T1000 (cell line): ENCODE measurements around the gene CEL.
"Not testable (repeated sequence)": the region's sequence is repeated elsewhere in the genome, so short reads cannot be mapped to it uniquely, and the experiment has no call there.

Experiments used
- DNase-seq: peaks from one replicate; lab custom pipeline; 2025; ENCODE audit warnings: mixed read lengths; lab: John Stamatoyannopoulos, UW

CEL gene

DNA sequence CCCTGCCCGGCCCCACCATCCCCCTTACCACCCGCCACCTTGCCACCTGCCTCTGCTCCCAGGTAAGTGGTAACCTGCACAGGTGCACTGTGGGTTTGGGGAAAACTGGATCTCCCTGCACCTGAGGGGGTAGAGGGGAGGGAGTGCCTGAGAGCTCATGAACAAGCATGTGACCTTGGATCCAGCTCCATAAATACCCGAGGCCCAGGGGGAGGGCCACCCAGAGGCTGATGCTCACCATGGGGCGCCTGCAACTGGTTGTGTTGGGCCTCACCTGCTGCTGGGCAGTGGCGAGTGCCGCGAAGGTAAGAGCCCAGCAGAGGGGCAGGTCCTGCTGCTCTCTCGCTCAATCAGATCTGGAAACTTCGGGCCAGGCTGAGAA, at the start of gene CEL:
Gene CEL, plus strand, starts transcription at position 218 of the 382 bp plus-strand sequence. Its CDS starts 22 bp downstream, at position 240.
- not testable (repeated sequence) for DNase-seq

DNA sequence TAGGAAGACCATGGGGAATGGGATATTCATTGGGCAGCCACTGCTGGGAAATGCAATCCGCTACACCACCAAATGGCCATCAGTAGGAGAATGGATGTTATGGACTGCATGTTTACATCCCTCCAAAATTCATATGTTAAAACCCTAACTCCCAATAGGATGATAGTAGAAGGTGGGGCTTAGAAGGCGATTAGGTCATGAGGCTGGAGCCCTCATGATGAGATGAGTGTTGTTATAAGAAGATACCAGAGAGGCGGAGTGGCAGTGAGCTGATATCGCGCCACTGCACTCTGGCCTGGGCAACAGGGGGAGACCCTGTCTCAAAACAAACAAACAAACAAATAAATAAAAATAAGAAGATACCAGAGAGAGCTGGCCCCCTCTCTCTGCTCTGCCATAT, 47.1 kb upstream of the CEL start:
- DNase-seq, result no peak

DNA sequence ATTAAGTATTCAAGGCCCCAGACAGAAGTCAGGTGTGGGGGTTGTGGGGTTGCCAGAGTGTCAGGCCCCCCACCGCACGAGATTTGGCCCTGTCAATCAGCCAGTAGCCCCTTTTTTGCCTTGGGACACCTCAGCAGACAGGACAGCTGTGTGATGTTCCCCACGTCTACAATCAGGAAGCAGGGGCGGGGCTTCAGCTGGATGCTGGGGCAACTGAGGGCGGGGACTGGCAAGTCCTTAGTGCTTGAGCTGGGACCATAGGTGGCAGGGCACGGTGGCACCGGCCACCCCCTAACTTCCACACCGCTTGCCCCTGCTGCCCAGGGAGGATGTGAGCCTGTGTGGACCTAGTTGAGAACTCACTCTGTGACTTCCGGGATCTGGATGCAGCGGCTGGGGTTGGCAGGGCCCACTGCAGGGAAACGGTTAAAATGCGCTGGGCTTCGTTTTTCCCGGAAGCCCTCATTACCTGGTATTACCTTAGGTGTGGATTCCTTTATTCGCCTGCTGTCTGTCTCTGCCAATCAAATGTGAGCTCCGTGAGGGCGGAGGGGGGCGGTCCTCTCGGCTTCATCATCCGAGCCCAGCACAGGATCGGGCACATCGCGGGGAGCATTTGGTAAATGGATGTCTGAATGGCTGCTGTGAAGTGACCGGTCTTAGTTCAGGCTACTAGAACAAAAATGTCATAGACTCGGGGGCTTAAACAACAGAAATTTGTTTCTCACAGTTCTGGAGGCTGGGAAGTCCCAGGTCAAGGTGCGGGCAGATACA, 38.5 kb upstream of the CEL start:
- DNase-seq, result no peak

DNA sequence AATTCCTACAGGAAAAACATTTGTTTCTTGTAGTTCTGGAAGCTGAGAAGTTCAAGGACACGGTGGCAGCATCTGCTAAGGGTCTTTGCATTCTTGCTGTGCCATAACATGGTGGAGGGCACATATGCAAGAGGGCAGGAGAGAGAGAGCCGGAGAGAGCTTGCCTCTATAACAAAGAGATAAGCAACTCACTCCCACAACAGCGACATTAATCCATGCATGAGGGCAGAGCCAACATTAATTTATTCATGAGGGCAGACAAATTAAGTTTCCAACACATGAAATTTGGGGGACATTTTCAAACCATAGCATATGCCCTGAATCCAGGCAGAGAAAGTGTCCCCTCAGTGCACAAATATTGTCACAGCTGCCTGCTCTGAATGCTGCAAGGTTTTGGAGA, 35.4 kb upstream of the CEL start:
- no peak for DNase-seq

DNA sequence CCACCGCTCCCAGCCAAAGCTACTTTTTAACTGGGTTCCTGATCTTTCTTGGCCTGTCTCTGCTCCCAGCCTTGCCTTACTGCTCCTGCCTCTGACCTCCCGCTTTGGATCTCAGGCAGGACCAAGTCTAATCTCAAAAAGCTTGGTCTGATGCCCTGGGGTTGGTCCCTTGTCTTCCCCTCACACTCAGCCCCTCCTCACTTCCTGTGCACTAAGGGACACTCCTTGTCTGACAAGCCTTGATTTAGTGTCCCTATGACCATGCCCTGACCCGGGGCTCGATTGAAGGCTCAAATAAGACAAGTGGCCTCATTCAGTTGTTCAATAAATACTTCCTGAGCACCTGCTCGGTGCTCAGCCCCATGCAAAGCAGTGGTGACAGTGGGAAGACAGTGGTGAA, 34.6 kb upstream of the CEL start:
- DNase-seq, result no peak

DNA sequence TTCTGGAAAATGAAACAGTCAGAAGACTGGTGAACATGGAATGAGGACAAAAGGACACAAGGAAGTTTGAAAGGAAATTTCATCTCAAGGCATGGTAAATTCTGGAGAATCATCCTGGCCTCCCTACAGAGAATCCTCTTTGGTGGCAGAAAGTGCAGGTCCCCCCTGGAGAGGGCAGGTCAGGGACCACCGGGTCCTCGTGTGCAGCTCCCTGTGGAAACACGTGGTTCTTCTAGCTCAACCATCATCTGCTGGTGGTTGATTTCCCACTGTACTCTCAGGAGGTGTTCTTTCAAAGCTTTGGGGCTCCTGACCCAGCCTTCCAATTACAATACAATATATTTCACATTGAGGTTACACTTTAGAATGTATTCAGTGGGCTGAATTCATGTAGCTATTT, 33.6 kb upstream of the CEL start:
- DNase-seq, result no peak

DNA sequence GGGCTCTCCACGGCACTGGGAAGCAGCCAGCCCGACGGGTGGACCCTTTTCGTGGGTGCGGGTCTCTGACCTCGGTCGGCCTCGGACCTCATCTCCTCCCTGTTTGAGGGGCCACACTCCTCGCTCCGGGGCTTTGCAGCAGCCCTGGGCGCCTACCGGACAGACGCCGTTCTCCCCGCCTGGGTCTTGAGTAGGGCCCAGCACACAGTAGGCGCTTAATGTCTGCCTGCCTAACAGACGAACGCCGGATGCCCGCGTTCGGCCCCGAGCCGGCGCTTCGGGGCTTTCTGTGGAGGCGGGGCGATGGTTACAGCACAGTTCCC, 31.8 kb upstream of the CEL start:
- no peak for DNase-seq

DNA sequence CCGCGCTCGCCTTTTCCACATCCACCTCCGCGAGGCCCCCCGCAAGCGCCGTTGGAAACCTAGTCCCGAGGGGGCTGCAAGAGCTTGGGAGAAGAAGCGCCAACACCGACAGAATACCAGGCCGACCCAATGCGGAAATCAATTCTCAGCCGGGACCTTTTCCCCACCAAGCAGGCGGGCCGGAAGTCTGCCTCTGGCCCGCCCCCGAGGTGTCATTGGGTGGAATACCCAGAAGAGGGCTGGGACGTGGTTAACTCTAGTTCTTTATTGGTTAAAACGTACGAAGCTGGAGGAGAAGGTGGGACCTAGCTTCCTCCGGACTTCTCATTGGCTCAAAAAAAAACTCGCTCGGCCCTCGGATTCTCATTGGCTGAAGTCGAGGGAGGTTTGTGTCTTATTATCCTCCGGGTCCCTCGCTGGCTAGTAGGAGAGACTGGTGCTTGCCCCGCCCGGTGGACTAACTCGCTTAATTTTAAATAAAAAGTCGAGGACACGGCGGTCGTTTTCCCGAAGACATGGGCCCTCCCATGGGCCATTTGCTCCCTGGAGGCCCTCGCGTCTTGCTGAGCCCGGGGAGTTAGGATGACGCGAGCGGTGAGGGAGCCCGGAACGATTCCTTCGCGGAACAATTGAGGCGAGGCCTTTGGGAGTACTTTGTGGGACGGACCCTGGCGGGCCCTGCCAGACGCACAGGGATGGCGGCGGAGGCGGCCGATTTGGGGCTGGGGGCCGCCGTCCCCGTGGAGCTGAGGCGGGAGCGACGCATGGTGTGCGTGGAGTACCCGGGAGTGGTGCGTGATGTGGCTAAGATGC, 31.3 kb upstream of the CEL start, which contains the start of gene GTF3C5:
Gene GTF3C5, plus strand, starts transcription at position 681 of the 813 bp plus-strand sequence. Its CDS starts 15 bp downstream, at position 696.
- DNase-seq, result peak; percentile 90

DNA sequence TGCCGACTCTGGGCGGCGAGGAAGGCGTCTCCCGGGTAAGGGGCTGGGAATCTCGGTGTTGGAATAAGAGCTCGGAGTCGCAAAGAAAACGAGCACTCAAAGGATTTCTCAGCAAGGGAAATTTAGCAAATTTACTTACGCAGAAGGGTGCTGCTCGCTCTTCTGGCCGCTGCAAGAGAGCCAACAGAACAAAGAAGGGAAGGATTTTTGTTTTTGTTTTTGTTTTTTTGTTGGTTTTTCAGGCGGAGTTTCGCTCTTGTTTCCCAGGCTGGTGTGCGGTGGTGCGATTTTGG, 30.7 kb upstream of the CEL start:
- DNase-seq, result no peak

DNA sequence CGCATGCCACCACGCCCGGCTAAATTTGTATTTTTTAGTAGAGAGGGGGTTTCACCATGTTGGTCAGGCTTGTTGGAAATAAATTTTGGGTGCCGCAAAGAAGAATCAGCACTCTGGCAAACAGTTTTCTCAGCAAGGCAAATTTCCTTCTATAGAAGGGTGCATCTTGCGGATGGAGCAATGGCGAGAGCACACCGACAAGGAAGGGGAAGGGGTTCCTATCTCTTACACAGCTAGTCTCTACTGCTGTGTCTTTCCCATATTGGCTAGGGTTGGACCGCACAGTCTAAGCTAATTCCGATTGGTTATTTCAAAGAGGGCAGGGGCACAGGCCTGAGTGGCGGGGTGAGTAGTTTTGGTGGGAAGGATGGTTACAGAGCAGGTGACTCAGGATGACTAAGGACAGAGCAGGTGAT, 30.3 kb upstream of the CEL start:
- DNase-seq, result no peak

DNA sequence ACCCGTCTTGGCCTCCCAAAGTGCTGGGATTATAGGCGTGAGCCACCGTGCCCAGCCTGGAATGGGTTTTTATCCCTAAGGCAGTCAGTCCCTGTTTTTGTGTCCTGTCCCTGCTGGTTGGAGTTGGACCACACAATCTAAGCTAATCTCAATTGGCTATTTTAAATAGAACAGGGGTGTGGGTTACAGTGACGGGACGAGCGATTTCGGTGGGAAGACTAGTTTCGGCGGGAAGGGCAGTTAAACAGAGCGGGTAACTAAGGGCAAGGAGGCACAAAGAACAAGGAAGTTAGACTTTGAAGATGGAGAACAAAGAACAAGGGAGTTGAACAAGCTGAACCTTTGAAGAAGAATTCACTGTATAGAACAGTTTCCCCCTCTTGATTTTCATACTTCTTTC, 29.6 kb upstream of the CEL start:
- DNase-seq, result no peak

DNA sequence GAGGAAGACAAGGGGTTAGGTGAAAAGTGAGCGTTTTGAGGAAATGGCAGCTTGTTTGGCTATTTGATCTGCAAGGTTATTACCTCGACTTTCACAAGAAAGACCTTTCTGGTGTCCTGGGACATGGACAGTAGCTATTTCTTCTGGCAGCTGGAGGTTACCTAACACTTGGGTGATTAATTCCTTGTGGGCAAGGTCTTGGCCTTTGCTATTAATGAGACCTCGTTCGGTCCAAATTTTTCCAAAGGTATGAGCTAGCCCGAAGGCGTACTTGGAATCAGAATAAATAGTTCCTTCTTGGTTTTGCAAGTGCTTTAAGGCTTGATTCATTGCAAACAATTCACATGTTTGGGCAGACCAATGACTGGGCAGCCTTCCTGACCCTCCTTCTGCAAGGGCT, 26.1 kb upstream of the CEL start:
- DNase-seq, result no peak

DNA sequence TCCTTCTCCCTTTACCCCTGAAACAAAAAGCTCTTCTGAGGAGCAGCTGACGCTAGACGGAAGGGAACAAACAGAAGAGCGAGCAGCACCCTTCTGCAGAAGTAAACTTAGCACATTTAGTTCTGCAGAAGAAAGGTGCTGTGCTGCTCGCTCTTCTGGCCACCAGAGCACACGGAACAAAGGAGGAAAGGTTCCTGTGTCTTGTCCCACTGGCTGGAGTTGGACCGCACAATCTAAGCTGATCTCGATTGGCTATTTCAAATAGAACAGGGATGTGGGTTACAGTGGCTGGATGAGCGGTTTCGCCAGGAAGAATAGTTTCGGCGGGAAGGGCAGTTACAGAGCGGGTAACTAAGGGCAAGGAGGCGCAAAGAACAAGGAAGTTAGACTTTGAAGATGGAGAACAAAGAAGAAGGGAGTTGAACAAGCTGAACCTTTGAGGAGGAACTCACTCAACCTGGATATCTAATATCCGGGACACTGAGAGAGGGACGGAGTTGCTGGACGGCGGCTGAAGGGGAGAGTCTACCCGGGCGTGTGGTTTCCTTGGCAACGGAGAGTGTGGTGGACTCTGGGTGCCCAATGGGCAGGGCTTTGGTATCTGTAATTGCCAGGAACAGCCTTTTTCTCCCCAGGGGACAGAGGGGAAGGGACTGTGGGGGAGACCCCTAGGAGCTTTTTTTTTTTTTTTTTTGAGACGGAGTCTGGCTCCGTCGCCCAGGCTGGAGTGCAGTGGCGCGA, 23.8 kb upstream of the CEL start:
- no peak for DNase-seq

DNA sequence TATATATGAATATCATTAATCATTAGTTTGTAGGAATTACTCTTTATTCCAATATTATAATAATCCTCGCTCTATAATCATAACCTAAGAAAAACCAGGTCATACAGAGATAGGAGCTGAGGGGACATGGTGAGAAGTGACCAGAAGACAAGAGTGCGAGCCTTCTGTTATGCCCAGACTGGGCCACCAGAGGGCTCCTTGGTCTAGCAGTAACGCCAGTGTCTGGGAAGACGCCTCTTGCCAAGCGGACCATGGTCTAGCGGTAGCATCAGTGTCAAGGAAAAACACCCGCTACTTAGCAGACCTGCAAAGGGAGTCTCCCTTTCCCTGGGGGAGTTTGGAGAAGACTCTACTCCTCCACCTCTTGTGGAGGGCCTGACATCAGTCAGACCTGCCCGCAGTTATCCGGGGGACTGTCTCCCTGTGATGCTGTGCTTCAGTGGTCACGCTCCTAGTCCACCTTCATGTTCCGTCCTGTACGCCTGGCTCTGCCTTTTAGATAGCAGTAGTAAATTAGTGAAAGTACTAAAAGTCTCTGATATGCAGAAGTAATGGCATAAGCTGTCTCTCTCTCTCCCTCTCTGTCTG, 20.8 kb upstream of the CEL start:
- not testable (repeated sequence) for DNase-seq

DNA sequence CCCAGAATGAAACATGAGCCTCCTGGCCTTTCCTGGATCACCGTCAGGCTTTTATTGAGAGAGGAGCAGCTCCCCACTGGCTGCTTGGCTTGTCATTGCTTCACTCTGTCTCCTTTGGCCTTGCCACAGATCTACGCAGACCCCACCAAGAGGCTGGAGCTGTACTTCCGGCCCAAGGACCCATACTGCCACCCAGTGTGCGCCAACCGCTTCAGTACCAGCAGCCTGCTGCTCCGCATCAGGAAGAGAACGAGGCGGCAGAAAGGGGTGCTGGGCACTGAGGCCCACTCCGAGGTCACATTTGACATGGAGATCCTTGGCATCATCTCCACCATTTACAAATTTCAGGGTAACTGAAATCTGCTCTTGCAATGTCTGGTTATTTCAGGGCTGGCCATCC, 19.8 kb upstream of the CEL start:
- no peak for DNase-seq

DNA sequence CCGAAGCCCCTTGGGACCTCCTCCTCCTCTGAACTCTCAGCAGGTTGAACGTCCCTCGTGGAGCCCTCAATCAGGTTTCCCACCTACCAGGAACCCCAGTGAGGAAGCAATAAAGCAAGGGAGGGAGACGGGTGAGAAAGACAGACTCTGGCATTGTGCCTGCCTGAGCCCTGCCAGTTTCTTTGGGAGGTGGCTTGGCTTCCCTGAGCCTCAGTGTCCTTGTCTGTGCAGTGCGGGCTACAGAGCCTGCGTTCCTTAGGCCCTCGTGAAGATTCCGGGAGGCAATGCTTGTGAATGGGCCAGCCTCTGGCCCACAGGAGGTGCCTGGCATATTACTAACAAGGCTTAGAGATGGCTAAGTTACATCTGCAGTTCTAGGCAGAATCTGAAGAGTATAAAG, 19.1 kb upstream of the CEL start:
- no peak for DNase-seq

DNA sequence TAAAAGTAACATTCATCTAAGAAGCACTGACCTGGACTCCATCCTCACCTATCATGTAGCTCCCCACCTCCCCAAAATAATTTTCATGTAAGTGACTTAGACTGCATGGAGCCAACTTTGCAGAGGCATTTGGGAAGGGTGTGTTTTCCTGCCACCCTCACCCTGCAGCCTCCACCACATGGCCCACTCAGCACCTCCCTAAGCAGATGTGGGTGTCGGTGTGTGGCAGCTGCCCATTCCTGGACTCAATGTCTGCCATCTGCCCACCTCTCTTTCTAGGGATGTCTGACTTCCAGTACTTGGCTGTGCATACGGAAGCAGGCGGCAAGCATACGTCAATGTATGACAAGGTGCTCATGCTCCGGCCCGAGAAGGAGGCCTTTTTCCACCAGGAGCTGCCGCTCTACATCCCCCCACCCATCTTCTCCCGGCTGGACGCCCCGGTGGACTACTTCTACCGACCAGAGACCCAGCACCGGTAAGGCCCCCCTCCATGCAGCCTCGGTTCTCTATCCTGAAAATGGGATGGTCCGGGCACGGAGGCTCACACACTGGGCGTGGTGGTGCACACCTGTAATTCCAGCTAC, 18.2 kb upstream of the CEL start:
- no peak for DNase-seq

DNA sequence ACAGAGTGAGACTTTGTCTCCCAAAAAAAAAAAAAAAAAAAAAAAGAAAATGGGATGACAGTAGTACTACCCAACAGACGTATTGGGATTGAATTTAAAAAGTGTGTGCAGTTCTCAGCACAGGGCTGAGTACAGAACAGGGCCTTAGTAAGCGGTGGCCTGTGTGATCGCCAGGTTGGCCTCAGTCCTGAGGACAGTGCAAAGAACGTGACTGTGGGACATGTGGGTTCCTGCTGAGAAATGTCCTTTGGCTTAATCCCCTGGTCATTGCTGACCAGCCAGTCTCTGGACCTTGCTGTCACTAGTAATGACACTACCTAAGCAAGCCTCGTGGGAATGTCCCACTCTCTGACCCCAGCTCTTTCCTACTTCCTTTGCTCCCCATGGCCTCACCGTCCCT, 17.7 kb upstream of the CEL start:
- no peak for DNase-seq

DNA sequence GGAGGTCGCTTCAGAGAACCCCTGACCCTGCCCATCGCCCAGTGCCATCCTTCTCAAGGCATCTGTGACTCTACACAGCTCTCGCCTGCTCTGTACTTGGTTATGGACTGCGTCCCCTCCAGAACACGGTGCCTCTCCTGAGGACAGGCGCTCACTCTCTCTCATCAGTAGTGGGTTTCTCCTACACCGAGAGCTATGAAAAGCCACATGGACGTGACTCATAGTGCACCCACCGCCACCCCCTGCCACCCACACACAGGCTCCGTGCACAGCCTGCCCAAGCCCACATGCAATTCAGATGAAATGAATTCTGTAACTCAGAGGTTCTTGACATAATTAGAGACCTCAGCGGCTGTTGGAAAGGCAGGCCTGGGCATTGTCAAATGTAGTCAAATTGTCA, 17.1 kb upstream of the CEL start:
- DNase-seq, result no peak

DNA sequence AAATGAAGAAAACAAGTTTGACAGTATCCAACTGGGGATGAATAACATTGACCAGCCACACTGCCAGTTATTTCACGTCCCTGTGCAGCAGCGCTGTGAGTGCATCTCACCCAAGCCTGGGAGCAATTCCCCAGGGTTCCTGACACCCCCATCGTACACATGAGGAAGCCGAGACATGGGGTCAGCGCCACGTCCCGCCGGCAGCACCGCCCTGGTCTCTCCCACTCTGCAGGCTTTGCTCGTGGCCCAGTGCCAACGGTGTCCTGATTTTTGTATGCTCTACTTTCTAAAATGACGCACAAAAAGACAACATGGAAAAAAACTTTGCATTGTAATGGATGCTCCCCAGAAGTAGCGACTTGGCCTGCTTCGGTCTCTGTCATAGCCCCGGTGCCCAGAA, 16.6 kb upstream of the CEL start:
- no peak for DNase-seq

DNA sequence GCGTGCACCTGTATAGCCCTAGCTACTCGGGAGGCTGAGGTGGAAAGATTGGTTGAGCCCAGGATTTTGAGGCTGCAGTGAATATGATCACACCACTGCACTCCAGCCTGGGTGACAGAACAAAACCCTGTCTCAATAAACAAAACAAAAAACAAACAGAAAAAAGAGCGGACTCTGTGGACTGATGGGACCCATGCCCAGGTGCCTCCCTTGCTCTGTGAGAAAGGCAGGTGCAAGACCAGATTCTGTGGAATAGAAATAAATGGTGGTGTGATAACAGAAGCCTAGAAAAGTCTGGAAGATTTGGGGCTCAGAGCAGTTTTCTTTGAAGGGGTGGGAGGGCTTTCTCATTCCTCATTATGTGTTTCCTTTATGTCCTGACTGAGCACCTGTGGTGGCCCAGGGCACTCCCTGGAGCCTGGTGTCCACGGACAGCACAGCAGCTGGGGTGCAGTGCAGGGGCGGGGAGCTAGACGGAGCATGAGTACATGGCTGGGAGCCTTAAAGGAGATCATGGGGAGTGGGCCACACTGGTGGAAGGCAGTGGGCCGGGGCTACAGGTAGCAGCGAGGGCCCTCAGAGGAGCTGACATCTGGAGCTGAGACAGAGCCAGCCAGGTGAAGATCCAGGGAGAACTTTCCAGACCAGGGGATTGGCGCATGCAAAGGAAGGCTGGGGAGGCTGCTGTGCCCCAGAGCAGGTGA, 15.4 kb upstream of the CEL start:
- DNase-seq, result no peak

DNA sequence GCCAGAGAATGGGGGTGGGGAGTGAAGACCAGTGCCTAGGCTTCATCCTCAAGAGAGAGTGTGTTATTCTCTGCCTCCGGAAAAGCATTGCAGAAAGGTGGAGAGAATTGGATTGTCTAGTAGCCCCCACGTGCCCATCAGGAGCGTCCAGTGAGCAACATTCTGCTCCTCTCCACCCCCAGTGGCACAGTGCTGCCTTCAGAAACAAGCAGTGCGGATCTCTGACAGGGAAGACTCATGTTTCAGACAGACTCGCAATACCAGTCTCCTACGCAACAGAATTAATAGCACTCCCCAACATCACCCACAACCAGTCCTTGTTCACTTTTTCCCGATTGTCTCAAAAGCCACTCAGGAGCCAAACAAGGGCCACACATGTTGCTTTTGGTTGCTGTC, 14.9 kb upstream of the CEL start:
- DNase-seq, result no peak
